HL-60/S4 treated with retinoic acid at 250 ng/mL for 4 days and 3 days (cell line): ENCODE results near the gene RNU1-4.
"Not testable (repeated sequence)": the region's sequence is repeated elsewhere in the genome, so short reads cannot be mapped to it uniquely, and the experiment has no call there.

Experiments
- in situ Hi-C: fragments of 300-500 bp; cut with MboI; formaldehyde crosslinking; loops from 2 replicates; pipeline ENCODE4 v1.7.0; 2022; ENCODE audit warnings: low sequenced_read_pairs

The RNU1-4 gene

DNA sequence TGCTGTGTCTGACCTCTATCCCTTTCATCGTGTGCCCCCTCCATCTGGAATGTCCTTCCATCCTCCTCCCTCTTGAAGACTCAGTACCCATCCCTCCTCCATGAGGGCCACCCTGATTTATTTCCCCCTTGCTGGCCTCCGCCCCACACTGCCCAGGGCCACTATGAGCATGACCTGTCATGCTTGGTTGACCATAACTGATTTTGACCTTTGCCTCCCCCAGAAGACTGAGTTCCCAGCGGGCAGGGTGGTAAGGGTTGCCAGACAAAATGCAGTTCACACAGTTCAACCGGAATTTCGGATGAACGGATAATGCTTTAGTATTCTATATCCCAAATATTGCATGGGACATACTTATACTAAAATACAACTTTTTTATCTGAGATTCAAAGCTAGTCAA lies 31.6 kb upstream of the RNU1-4 start:
- in situ Hi-C loops = not testable (repeated sequence)

DNA sequence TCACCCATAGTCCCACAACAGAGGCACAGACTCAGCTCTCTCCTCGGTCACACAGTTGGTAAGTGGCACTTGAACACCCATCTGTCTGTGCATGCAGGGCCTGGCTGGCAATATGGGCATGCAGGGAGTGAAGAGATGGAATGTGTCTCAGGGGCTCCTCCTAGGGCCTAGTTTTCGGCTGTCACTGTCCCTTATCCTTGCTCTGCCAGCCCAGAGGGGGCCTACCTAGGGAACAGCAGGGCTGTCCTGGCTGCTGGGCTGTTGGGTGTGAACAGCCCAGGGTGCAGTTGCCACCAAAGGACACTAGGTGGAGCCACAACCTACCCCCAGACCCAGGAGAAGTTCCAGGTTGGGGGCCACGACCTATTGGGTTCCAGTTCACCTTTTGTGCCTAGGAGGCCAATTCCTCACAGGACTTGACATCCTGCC lies 30.6 kb upstream of the RNU1-4 start:
- in situ Hi-C loops = not testable (repeated sequence)

DNA sequence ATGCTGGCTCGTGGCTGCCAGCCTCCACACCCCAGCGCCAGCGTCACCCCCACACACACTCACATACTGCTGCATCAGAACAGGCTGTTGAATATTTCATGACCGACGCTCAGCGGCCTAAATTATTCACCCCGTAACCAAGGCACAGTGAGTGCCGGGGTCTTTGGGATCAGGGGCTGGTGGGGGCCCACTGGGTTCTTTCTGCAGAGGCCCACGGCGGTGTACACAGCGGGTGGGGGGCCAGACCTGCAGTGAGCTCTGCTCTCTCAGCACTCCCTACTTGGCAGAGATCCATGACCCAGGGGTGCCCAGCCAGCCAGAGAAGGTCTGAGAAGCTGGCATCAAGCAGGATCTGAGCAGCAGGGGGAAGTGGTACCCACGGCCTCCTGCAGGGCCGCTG lies 29.7 kb upstream of the RNU1-4 start:
- in situ Hi-C loops = not testable (repeated sequence)

DNA sequence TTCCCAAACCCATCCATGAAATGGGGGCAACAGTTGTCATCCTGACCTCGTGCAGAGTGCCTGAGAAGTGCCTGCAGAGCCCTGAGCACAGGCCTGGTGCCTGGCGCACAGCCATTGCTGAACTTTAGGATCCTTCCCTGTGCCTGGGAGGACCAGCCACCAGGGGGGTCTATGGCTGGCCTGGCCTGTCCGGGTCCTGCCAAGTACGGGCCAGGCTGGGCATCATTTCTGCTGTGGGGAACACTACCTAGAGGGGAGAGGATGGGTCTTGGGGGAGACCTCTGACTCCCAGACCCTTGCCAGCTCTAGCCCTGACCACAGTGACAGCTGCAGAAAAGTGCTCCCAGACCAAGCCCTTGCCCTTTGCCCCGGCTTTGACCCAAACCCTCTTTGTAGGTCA lies 28.2 kb upstream of the RNU1-4 start:
- in situ Hi-C loops = not testable (repeated sequence)

DNA sequence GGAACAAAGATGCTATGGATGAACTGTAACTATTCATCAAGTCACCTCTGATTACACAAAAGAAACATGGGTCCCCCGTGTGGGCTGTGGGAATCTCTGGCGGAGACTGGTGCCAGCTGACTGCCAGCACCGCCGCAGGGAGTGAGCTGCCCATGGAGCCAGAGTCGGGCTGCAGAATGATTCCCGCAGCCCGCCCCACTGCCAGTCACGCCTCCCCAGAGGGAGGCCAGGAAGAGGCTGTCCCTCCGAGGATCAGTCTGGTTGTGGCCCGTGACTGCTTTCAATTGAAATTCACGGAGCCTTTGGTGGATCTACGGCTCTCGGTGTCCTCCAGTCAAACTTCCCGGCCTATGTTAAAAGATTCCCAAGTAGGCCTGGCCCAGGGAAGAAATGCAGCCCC lies 27.7 kb upstream of the RNU1-4 start:
- in situ Hi-C loops = not testable (repeated sequence)

DNA sequence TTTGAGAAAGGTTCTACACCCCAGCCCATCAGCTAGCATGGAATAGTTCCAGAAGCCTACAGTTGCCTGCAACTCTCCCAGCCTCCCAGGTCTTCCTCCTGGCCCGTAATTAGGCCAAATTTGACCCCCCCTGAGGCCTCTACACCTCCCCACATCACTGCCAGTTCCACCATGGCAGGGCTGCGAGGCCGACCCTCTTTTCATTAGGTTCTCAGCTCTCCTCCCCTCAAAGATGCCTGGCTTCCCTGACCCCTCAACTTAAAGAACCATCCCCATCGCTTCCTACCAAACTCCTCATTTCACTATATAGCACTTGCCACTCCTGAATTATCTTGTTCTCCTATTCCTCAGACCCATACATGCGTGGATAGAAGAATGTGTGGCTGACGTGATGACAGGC lies 27.3 kb upstream of the RNU1-4 start:
- in situ Hi-C loops = not testable (repeated sequence)

DNA sequence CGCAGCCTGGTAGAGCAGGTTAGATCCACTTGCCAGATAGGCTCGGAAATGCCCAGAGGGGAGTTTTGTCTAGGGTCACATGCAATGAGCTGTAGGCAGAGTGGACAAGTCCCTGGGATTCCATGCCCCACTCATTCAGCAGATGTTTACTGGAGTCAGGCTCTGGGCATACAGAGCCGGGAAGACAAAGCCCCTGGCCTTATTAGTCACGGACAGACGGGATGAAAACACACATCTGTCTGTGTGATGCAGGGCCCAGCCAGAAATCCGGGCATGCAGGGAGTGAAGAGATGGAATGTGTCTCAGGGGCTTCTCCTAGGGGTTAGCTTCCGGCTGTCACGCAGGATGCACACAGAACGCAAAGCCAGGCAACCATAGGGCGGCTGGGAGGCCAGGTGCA lies 26.8 kb upstream of the RNU1-4 start:
- in situ Hi-C loops = not testable (repeated sequence)

DNA sequence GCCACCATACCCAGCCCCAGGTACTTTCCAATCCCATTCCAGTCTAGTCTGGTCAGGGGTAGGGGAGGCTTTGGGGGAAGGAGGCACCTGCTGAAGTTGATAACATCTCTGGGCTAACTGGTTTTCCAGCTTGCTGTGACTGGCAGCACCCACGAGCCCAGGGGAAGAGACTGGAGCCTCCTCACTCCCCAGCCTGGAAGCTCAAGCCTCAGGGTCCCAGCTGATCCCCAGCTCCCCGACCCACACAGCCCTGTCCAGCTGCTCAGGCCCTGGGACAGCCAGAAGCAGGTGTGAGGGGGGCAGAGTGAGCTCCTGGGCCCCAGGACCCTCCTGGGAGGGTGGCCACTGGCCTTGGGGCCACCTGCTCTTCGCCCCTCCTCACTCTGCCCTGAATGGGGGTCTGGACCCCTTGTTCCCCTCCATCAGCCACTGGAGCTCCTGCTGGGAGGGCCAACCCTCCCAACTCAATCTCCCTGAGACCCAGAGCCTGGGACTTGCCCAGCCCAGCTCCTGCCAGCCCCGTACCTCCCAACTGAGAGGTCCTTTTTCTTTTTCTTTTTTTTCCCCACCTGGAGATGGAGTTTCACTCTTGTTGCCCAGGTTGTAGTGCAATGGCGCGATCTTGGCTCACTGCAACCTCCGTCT lies 23.5 kb upstream of the RNU1-4 start:
- in situ Hi-C loops = no loop called here

DNA sequence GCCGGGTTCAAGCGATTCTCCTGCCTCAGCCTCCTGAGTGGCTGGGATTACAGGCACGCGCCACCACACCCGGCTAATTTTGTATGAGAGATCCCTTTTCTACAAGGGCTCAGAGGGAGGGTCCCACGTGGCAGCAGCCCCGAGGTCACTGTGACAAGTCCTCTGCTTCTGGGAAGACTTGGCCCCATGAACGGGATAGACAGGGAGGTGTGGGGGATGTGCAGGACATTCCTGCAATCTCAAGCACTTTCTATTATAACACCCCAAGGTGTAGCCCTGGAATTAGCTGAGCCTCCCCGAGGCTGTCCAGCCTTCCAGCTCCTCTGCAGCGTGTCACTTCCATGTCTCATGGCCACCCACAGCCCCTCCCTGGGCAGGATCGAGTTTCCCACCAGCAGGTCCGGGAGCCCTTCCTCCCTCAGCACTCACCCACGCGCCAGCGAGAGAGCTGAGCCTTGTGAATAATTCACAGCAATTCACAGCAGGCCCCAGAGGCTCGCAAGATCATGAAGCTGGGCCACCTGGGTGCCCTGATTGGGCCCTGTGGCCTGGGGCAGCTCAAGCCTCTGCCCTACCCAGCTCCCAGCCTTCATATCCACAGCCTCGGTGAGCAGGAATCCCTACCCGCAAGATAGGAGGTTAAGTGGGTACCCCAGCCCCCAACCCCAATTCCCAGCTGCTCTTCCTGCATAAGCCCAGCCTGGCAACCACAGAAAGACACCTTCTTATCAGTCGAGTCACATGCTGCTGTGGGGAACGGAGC lies 22.8 kb upstream of the RNU1-4 start:
- in situ Hi-C loops = no loop called here

DNA sequence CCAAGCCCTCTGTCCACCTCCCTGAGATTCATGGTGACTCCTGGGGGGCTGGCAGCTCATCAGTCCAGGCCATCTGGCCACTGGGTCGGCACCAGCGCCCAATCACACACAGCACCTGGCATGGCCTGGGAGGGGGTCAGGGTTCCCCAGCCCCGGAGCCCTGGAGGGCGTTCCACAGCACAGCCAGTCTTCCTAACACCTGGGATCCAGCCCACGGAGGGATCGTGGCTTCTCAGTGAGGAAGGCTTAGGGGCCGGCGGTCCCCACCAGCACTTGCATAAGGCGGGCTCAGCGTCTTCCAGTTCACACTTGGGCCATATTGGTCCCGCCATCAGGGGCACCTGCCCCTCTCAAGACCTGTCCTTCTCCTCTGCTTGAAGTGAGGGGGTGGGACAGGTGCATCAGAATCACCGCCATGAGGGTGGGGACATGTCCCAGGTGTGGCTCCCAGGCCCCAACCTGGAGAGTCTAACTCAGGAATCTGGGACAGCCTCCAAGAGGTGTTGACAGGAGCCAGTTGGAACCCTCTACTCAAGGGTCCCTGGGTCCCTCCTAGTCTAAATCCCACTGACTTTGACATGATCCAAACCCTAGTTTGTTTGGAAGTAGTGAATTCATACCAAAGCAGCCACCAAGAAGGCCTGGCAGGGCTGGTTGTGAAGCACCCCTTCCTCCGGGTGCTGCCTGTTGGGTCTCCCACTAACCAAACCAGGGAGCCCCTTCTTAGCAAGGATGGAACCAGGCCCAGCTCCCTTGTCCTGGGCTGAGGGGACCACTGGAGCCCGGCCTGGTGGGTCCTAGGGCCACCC lies 22.0 kb upstream of the RNU1-4 start:
- in situ Hi-C loops = not testable (repeated sequence)

DNA sequence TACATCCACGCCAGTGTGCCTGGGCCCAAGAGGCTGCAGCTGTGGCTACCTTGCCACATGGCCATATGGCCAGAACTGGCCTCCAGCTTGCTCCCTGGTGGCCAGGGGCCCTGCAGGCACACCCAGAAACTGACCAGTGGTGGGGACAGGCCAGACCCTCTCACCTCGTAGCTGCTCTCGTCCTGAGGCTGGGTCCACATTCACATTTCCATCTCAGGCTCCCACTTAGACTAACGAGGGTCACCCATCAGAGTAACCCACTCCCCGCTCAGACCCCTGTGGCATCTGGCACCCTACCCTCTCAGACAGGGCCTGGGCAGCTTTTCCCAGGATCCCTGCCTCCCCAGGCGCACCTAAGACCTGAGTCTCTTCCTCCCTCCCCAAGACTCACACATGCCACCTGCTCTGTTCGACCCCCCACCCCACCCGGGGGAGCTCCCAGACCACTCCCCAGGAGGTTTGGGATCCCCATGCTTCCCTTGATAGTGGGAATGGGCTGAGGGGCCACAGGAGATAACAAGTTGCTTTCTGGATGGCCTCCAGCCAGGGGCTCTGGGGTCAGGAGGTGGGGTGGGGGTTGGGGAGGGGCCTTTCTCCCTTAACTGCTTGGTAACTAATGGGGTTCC lies 21.3 kb upstream of the RNU1-4 start:
- in situ Hi-C loops = no loop called here

DNA sequence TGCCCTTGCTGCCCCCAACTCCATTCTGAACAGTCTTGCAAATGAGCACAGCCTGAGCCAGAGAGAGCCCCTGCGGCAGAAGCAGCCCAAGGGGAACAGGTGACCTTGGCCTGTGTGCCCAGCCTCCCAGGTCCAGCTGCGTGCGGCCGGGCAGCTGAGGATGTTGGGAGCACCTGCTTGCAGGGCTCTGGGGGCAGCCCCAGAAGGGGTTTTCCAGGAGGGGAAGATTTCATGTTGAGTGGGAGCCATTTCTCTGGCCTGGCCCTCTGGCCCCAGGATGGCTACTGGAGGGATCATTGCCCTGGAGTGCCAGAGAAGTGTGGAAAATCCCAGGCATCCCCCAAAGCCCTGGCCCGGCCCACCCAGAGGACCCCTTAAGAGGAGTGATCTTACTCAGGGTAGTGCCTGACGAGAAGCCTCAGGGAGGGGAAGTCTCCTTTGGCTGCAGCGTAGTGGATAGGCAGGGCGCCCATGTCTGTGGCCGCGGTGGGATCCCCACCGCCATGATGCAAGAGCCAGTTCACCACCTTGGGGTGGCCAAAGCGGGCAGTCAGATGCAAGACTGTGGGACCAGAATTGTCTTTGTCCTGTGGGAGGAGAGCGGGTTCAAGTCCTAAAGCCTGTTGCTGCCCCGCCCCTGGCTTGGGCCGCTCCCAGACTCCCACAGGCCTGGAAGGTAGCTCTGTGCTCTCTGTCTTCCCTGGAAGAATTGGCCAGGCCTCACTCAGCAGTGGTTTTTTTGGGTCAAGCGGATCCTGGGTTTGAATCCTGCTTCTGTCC lies 20.6 kb upstream of the RNU1-4 start:
- in situ Hi-C loops = loop anchor here (10.0 kb wide), 1 partner anchor 115 kb away; no protein-coding TSS in a partner anchor

DNA sequence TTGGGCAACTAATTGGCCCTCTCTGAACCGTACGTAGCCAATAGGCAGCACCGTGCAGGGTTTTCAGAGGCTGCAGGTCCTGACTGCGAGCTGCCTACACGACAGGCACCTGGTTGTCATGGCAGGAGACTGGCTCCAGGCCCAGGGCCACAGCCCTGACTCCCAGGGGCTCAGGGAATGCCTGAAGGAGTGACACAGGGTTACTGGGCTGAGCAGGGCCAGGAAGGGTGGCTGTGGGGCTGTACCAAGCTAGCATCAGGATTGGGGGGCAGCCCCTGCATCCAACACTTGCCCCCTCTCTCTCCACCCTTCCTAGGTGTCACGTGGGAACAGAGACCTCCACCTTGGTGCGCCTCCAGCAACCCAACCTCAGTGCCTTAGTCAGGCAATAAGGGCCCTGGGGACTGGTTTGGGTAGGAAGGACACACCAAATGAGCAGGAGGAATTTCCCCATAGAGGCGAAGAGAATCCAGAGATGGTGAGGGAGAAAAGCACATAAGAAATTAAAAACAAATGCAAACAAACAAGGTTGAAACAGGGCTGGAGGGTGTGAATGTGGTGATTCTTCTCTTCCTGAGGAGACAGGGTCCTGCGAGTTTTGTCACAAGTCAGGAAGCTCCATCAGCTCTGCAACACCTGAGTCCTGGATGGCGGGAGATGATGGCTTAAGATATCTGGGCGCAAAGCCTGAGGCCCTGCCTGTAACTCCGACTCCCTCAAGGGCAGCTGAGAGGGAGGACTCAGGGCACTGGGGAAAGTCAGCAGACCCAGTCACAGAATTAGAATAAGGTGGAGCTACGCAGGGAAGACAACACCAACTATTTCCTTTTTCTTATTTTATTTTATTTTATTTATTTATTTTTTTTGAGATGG lies 19.7 kb upstream of the RNU1-4 start:
- in situ Hi-C loops = loop anchor here (10.0 kb wide), 1 partner anchor 116 kb away; no protein-coding TSS in a partner anchor

DNA sequence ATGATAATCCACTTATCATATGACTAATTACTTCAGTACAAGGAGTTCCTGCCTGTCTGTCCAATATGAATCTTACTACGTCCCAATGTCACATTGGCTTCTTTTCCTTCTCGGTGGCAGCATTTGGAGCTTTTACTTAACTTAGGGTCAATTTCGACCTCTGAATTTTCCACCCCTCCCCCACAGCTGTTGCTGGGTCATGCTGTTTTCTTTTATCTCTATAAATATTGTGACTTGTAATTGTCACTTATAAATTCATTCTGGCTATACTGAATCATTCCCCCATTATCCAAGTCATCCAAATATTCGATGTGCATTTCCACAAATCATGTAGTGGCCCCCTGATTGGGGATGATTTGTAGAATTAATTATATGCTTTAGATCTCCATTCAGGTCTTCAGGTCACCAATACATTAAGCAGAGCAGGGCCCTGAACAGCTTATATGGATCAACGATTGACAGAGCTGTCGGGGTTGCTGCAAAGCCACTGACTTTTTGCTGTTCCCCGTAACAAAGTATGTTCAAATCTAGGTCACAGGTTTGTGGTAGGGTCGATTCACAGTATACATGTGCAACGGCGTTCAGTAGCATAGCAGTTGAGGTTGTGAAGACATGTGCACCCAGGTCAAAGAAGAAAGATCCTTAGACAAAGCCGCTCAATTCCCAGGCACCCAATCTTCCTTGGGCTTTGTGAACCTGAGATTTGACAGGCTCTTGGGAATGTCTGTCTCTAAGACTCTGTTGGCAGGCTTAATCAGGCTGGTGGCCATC lies 18.3 kb upstream of the RNU1-4 start:
- in situ Hi-C loops = loop anchor here (10.0 kb wide), 1 partner anchor 117 kb away; no protein-coding TSS in a partner anchor

DNA sequence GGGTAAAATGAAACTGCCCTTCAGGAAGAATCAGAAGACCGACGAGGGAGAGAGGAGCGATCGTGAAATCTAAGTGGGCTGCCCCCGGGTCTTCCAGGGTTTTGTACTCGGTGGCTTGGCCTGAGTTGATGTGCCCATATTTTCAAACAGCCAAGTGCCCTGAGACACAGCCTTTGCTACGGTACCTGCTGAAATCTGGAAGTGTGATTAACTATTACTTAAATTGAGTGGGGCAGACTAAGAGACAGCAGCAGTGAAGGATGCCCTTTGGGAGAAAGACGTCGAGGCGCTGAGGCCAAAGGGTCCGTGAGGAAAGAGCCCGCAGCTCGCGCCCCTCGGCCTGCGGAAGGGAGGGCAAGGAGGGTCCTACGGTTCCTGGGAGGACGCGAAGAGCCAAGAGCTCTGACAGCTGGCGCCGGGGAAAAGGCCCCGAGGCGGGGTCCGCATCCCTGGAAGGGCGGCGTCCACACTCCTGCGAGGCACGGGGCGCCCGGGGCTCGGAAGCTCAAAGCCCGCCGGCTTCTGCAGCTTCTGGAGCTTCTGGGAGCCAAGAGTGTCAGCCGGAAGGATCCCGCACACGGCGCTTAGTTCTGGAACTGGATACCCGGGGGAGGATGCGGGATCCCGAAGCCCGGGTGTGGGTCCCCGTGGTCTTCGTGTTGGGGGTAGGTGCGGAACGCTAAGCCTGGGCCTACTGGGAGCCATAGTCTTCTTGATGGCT lies 15.4 kb upstream of the RNU1-4 start:
- in situ Hi-C loops = loop anchor here (10.0 kb wide), 1 partner anchor 120 kb away; no protein-coding TSS in a partner anchor

DNA sequence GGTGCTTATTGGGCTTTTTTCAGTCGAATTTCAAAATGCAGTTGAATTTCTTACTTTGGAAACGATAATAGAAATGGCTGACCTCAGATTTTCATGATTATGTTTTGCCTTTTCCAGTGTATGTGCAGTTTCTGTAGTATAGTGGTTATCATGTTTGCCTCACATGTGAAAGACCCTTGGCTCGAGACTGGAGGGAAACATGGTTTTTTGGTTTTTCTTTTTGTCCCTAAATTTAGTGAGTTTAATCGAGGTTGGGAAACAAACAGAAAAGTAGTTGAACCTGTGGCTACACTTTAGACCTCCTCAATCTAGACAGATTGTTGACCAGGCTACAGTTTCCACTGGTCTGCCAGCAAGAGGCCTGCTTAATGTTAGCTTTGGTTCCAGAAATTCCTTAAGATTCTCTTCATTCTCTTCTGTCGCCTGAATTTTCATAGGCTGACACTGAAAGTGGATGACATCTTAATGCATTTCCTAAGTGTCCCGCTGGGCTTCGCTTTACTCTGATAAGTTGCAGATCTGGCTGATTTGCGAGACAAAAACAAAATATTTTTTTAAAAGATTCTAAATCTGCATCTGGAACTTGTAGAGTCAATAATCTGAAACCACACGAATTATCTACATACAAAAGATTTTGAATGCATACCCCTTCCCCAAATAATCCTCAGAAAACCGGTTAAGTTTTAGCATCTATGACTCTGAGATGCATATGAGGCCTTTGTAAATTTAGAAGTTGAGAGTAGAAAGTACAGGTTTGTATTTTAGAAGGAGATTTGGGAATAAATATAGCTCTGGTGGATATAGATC lies 14.7 kb upstream of the RNU1-4 start:
- in situ Hi-C loops = loop anchor here (10.0 kb wide), 1 partner anchor 121 kb away; no protein-coding TSS in a partner anchor
